GM21786 (cell line): Measurements from ENCODE around the gene TSPAN5.

Experiments used
- ATAC-seq: cut with Tn5 transposase; IDR thresholded peaks from one replicate; pipeline ENCODE4 v1.9.1; 2021; ENCODE audit not compliant: unreplicated experiment

Gene TSPAN5

DNA sequence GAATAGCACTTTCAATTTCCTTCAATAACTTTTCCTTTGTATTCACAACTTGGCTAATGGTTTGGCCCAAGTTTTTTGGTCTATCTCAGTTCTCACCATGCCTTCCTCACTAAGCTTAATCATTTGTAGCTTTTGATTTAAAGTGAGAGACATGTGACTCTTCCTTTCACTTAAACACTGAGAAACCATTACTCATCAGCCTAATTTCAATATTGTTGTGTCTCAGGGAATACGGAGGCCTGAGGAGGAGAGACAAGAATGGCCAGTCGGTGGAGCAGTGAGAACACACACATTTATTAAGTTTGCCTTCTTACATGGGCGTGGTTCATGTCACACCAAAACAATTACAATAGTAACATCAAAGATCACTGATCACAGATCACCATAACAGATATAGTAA lies 56.7 kb downstream of the TSPAN5 start:
- peak; percentile 77 for ATAC-seq

DNA sequence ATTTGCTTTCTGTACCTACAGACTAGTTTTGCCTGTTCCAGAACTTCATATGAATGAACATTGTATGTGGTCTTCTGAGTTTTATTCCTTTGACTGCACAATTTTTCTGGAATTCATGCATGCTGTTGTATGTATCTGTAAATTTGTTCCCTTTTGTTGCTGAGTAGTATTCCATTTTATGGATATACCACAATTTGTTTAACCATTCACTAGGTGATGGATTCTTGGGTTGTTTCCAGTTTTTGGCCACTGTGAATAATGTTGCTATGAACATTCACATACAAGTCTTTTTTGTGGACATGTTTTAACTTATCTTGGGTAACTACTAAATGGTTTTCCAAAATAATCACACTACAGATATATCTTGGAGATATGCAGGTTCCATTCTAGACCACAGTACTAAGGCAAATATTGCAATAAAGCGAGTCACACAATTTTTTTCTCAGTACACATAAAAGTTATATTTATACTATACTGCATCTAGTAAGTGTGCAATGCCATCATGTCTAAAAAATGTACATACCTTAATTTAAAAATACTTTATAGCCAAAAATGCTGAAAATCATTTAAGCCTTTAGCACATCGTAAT lies 58.7 kb downstream of the TSPAN5 start:
- ATAC-seq: no peak

DNA sequence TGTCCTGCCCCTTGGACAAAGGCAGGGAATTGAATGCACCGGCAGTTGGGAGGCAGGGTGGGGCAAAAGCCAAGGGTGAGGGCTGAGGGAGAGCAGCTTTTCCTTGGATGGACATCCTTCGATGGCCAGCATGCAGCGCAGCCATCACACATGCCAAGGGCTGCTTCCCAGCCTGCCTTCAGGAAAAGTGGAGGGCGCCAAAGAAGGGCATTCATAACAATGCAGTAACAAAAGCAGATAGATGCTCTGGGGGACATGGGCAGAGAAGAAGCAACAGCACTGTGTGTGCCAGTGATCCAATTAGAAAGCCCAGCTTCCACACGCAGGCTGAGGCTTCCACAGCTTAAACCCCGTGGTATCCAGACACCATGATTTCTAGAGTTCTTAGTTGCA lies 71.5 kb downstream of the TSPAN5 start:
- no peak for ATAC-seq

DNA sequence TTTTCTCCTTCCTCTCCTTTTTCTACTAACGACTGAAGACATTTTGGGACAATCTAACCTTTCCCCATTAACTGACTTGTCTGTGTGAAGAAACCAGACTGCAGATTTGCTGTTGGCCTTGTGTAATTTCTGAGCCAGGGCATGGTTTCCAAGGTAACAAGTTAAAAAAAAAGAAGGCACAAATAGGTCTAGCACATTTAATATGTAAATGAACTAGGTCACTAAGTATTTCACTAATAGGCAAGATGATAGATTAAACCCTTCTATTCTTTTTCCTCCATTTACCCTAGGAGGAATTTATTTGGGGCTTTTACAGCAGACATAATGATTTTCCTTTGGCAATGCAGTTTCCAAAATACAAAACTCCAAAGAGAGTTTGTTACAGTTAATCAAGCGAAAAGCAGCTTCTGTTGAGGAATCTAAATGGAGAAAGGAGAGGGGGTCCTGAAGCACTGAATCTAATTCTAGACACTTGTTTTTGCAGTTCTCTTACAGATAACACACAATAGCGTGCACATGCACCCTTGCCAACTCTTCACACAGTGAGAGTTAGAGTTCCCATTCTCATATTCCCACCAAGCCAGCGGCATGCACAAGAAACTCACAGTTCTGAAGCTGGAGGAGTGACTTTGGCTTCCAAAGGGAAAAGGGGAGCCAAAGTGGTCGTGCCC lies 72.0 kb downstream of the TSPAN5 start:
- ATAC-seq: no peak

DNA sequence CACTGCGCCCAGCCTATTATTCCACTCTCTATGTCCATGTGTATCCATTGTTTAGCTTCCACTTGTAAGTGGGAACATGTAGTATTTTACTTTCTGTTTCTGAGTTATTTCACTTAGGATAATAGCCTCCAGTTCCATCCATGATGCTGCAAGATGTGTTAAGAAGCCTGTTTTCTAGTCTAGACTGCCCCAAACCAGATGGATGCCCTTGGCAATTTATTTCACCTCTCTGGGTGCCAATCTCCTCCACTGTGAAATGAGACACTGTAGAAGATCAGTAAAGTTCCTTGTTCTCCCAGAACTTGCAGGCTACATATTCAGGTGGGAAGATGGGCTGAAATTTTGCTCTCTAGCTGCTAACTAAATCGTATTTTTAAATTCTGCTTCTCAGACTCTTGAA lies 72.8 kb downstream of the TSPAN5 start:
- no peak for ATAC-seq

DNA sequence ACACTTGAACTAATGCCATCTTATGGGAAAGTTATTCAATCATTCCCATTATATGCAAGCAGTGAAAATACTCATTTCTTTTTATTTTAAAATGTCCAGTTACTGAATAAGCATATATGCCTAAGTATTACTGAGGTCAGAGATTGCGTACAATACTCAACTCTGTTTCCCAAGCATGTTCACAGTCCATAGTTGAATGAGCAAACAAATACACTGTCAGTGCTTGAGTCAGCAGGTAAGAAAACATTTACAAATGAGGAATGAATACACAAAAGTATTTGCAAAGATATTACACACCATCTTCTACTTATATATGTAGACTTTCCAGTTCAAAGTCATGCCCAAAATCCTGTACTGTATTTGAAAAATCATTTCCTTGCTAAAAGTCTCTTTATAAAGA lies 74.1 kb downstream of the TSPAN5 start:
- no peak for ATAC-seq

DNA sequence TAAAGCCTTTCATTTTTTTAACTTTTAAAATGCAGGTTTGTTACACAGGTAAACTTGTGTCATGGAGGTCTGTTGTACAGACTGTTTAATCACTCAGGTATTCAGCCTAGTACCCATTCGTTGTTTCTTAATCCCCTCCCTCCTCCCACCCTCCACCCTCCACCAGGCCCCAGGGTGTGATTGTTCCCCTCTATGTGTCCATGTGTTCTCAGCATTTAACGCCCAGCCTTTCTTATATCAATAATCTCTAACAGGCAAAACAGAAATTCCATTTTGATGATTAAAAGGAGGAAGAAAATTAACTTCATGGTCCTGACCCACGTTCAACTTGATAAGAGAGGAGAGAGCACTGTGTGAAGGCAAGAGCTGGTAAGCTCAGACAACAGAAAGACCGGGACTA lies 75.1 kb downstream of the TSPAN5 start:
- no peak for ATAC-seq

DNA sequence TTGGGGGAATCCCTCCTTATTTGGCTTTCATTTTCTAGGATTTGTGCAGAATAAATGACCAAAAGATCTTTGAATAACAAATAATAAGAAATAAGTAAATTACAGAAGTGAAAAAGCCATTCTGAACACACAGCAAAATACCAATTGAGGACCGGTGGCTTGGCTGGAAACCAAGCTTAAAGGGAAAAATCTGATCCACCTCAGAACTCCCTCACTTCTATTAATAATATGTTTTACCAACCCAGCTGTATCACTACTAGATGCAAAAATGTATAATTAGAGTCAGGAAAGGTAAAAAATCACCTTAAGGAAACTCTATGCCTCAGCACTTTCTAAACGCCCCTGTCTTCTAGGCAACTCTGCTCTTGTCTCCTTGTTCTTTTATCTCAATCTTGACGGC lies 77.3 kb downstream of the TSPAN5 start:
- no peak for ATAC-seq

DNA sequence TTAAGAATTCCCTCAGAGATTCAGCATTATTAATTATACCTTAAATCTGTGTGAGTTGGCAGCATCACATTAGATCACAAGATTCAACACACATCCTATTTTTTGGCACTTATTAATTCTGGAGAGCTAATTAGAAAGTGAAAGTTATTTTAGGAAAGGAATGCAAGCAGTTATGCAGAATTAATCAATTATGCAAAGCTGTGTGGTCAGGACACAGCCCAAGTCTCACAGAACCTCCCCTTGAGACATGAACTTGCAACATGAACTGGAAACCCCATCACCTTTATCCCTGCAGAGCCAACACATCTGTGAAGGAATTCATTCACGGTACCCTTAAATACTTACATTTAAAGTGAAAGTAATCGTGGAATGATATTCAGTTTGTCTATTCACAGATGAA lies 80.5 kb downstream of the TSPAN5 start:
- ATAC-seq: no peak

DNA sequence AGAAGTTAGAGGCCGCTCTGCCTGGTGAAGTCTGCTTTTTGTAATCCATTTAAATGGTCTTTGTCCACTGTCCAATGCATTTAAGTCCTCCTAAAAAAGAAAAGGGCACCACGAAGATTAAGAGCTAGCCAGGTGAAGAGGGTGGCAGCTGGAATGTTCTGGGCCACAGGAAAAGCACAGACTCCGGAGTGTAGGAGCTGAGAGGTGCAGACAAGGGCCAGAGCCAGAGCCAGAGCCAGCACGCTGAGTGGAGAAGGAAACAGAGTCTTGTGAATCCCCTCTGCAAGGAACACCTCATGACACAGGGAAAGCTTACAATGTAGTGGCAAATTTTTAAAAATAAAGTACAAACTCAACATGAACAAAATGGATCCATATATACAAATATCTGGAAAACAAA lies 83.6 kb downstream of the TSPAN5 start:
- no peak for ATAC-seq

DNA sequence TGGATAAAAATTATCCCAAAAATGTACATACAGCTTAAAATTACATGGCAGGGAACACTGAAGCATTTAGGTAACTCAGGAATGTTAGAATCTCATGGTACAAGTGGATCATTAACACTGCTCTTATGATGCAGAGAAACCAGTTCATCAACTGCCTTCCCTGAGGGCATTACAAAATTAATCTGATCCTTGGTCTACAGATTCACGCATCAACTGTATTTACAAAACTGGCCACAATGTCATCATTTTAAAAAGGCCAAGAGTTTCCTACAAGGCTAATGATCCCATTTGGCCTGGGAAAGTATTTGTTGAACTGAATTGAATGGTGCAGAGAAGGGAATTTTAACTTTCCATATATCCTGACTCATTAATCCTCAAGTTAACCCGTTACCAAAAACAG lies 84.6 kb downstream of the TSPAN5 start:
- ATAC-seq: no peak

DNA sequence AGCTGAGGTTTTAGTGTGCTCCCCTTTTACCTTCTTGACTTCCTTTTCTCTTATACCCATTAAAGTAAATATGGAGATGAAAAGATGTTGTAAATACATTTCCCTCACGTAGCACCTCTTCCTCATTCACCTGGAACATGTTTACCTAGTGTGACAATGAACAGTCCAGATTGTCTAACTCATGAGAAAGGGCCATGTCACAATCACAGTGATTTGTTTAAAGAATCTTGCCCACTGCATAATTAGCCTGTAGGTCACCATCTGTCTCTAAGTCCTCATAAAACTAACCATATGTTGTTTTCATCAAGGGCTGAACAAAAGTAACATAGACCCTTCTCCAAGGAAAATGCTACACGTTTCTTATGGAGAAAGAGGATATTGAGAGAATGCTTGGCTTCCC lies 85.7 kb downstream of the TSPAN5 start:
- no peak for ATAC-seq

DNA sequence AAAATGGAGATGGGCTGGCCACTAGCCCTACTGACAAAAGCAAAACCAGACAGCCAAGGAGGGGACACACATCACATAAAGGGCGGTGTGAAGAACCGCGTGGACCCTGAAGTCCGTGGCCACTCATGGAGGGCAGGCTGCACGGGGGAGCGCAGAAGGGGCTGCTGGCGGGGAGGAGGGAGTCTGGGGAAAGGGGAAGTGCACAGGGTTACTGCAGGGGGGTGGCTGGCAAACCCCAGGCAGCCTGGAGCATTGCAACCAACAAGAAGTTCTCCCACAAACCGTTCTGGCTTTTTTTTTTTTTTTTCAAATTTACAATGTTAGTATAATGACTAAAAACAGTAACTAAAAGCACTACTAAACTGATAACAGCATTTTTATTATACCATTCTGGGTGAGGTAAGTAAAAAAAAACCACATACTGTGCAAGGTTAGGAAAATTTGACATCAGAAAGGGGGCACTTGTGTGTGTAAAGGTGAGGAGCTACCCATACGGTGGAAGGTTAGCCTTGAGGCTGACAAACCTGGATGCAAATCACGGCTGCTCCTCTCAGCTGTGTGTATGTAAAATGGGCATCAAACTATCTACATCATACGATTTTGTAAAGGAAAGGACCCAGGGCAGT lies 87.1 kb downstream of the TSPAN5 start:
- no peak for ATAC-seq

DNA sequence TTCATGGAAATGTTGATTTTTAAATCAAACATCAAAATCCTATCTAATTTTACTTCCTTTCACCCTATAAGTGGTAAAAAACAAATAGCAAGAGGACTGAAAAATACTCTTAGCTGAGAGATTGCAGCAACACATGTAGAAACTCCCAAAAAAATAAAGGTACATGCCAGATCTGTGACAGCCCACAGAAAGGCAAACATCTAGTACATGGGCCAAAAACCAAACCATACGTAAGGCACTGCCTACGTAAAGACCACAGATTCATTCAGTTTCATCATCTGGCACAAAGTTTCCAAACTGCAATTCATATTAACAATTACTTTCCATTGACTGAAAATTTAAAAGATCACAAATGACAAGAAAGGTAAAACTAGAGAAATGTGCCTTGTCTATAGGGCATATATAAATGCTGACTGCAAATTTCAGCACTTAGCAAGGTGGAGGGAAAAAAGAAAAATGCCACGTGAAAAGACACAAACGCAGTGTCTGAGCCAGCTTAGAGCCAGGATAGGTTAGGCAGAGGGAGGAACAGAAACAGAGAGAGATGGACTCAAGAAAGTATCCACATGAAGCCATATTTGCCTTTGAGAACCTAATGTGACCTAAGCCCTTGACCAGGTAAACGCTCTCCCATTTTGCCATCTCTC lies 88.1 kb downstream of the TSPAN5 start:
- ATAC-seq: no peak

DNA sequence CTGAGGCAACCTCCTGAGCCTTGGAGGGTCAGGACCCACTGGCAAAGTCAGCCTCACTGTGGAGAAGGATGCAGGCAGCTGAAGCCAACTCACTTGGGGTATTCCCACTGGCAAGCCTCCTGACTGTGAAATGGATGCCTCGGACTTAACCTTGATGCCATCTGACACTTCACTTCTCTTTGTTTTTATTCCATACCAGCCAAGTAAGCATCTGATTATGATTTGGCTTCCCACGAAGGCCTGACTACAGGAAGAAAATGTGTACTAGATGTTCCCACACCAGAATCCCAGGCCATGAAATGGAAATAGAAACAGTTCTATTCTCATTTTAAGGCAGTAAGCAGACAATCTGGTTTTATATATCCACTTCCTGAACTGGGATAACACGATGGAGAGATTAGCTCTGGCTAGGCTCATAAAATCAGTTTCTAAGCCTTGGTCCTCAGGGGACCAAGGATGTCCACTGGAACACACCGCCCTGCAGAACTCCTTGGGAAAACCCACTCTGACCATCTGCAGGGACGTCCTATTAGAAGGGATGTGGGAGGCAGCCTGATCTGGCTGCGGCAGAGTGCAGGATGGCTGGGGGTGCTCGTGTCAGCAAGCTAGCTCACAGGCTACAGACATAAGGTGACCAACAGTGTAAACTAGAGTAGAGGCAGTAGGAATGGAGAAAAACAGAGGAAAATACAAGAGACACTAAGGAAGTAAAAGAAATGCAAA lies 89.3 kb downstream of the TSPAN5 start:
- no peak for ATAC-seq

DNA sequence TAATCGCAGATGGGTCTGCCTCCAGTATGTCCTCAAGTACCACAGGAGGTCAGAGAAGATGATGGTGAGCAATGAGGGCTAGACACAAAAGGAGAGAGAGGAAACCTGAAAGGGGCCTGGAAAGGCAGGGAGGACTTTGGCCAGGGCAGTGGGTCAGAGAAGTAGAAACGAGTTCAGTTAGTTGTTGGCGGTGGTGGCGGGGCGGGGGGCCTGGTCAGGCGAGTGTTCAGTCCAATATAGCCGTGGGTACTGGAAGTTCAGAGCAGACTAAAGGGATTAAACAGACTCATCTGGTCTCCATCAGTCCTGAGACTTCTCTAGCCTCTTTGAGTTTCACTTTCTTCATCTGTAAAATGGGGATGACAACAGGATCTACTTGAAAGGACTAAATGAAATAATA lies 90.8 kb downstream of the TSPAN5 start:
- no peak for ATAC-seq

DNA sequence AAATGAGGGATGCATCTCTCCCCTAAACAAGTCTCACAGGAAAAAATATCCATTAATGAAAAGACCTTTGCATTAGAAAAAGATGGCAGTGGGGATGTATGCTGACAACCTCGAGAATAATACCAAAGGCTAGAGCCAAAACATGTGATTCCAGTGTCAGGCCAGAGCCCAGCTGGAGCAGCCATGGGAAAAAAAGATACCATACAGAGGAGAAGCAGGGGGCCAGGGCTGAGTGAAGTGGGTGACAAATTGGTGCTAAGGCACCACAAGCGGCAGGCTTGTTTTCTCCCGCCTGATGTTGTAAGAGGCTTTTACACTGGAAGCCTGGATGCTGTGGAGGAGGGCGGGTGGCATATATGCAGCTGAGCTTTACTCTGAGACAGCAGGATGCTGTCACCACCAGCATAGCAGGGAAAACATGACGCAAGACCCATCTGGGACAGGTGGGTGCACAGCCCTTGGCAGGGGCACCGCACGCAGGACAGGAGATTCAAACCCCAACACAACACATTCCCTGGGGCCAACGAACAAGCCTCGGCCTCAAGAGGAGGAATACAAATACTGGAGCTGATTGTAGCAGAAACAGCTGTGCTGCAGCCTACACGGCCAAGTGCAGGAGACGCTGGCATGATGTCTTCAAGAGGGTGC lies 91.9 kb downstream of the TSPAN5 start:
- ATAC-seq: no peak

DNA sequence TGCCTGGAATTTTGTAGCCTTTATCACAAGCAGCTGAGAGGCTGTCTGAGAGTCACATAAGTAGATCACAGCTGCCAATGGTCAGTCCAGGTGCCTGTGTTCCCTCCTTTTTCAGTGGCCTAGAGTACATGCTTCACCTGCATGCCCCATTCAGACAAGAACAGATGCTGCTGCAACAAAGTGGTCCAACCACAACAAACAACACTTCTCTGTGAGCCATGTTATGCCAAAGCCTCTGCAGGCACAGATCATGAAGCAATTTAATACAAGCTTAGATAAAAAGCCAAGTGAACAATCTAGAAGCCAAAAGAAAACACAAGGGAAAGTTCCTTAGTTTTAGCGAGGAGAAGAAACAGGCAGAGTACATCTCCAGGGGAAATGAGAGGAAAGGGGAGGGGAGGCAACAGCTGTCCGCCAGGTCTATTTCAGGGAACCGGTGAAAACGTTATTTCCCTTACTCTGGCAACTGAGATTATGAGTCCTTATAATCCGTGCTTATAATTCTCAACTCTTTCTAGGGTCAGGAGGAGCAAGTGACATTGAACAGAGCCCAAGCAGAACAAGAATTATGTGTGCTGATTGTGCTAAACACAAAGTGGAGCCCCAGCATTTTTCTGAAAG lies 92.6 kb downstream of the TSPAN5 start:
- no peak for ATAC-seq

DNA sequence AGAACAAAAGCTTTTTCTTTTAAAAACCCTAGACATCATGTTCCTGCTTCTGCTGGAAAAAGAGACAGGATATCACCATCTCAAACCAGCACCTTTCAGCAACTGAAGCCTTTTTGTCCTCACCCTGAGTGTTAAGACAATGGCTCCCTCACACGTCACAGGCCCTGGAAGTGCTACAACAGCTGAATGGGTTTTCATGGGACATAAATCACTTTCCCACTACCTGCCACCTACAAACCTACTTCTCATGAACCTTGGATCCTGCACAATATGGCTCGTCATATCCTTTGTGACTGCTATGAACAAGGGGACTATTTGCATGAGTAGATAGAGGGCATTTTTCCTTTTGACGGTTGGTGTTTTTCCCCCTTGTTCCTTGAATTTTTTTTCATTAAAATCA lies 93.6 kb downstream of the TSPAN5 start:
- ATAC-seq: no peak

DNA sequence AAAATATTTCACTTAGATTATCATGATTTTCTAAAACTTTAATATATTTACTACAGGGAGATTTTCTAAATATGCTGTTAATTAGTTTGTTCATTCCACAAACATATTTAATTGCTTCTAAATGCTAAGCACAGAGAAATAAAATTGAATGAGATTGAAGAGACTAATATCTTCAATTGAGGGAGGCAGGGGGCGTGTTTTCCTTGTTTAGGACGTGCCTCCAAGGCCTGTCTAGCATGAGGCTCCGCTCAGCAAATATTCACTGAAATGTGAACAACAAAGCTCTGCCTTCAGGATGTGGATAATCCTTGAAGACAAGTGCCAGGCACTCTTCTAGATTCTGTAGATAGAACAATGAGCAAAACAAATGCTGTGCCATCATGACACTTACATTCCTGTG lies 98.1 kb downstream of the TSPAN5 start:
- ATAC-seq: no peak
